Astrocyte of the cerebellum (primary cell): ENCODE data around the gene SSR3.

Experiments
- DNase-seq: peaks from one replicate; pipeline ENCODE4 v3.0.0-alpha.2; 2011; ENCODE audit warnings: low read depth
- H3K4me3 ChIP-seq: 2 replicates; pipeline ENCODE4 v1.5.1; 2011; ENCODE audit warnings: mild to moderate bottlenecking, low read depth, low read length, moderate library complexity
- in situ Hi-C: cut with HindIII; loops from 2 replicates; pipeline ENCODE4 v1.10.0; 2017; ENCODE audit warnings: low sequenced_read_pairs
- TF ChIP-seq, protein P1 (sequence below): IDR thresholded peaks from 2 replicates; pipeline ENCODE4 v1.5.1; 2012; ENCODE audit warnings: low read length, low read depth, moderate library complexity, mild to moderate bottlenecking; ENCODE audit errors: missing control alignments

Gene SSR3

DNA sequence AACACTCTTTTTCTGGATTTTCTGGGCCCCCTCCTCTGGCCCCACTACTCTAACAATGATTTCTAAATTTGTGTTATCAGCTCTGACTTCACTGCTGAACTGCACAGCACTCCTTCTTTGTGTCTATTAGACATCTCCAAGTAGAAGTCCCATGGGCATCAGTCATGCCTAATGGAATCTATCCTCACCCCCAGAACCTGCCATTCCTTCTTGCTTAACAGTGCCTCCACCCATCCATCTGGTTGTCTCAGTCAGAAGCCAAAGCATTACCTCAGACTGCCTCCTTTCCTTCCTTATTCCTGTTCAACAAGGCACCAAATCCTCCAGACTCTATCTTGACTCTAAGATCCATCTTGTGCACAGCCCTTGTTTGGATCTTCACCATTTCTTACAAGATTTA, 36.2 kb downstream of the SSR3 start:
- H3K4me3 ChIP-seq, result no peak overlapping the region
- in situ Hi-C loops, result loop anchor here (25.0 kb wide), 1 partner anchor 331 kb away; no protein-coding TSS in a partner anchor
- TF ChIP-seq, protein P1, sequence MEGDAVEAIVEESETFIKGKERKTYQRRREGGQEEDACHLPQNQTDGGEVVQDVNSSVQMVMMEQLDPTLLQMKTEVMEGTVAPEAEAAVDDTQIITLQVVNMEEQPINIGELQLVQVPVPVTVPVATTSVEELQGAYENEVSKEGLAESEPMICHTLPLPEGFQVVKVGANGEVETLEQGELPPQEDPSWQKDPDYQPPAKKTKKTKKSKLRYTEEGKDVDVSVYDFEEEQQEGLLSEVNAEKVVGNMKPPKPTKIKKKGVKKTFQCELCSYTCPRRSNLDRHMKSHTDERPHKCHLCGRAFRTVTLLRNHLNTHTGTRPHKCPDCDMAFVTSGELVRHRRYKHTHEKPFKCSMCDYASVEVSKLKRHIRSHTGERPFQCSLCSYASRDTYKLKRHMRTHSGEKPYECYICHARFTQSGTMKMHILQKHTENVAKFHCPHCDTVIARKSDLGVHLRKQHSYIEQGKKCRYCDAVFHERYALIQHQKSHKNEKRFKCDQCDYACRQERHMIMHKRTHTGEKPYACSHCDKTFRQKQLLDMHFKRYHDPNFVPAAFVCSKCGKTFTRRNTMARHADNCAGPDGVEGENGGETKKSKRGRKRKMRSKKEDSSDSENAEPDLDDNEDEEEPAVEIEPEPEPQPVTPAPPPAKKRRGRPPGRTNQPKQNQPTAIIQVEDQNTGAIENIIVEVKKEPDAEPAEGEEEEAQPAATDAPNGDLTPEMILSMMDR, result no peak
- DNase-seq, result no peak

DNA sequence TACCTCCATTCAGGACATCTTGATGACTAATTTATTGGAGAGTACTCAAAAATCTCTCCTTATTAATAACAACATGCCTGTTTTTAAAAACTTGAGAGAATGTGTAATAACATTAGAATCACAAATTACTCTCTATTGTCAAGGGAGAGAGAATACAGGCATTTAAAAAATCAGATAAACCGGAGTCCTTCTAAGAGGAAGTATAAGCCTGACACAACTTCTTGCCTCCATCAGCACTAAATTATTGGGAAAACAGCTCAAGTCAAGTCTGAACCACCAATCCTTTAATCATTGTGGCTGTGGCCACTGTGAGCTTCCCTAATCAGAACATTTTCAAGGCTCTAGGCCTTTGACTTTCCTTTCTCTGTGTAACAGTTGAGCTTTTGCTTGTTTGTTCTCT, 38.0 kb downstream of the SSR3 start:
- in situ Hi-C loops, result loop anchor here (25.0 kb wide), 1 partner anchor 330 kb away; no protein-coding TSS in a partner anchor
- no peak overlapping the region for H3K4me3 ChIP-seq
- TF ChIP-seq, protein P1, result no peak
- no peak for DNase-seq

DNA sequence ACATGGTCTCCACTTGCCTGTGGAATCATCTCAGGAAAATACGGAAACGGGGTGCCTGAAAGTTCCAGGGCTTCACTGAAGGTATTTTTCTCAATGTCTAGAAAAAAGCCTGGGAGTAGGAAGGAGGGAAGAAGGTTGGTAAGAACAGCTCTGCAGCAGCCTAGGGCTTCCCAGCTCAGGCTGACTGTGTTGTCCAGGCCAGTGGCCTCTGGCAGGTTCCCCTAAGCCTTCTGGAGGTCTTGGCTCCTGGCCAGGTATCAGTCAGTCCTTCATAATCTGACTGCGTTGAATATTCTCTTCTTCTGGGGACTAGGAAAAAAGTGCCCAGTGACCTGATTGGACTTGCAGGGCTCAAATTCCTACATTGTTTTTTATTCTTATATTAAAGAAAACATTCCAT, 38.6 kb downstream of the SSR3 start:
- TF ChIP-seq, protein P1, result no peak
- in situ Hi-C loops, result loop anchor here (25.0 kb wide), 1 partner anchor 329 kb away; no protein-coding TSS in a partner anchor
- no peak for DNase-seq
- H3K4me3 ChIP-seq, result no peak overlapping the region

DNA sequence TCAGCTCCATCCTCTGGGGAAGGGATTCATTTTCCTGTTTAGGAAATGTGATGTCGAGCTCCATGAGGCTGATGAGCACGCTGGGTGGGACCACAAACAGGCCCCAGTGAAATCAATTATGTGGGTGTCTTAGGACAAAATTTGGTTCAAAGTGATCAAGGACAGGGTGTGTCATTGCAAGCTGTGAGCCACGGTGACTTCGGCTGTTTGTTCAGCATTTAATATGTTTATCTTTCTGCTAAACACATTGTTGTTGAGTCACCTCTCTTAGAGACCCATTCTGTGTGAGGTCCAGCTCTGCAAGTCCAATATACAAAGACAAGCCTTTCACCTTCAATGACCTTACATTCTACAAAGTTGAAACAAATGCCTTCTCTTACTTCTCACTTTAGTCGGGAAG, 41.3 kb downstream of the SSR3 start:
- TF ChIP-seq, protein P1, result no peak
- DNase-seq, result no peak
- H3K4me3 ChIP-seq, result no peak overlapping the region
- in situ Hi-C loops, result loop anchor here (25.0 kb wide), 1 partner anchor 326 kb away; no protein-coding TSS in a partner anchor

DNA sequence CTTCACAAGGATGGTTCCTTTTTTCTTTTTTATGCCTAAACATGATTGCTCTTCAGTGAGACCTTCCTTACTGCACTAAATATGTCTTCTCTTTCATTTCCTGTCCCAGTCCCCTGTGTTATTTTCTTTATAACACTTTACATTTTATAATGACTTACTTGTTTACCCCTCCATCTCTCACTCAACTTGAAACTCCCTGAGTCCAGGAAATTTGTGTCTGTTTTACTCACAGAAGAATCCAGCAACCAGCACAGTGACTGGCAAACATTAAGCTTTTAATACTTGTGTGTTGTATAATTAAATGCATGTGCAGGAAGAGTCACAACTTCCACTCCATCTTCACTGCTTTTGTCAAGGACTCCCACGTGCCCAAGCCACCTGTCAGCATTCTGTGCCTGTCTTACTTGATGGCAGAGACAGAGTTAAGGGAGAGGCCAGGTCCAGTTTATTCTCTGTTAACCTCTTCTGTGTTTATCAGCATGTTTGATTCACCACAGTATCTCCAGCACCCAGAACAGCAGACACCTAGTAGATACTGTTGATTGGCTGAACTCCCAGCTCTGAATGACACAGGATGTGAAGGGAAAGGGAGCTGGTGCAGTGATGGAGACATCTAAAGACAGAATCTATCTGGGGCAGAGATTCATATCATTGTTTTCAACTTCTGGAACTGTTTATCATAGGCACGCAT, 42.8 kb downstream of the SSR3 start:
- in situ Hi-C loops, result loop anchor here (25.0 kb wide), 1 partner anchor 325 kb away; no protein-coding TSS in a partner anchor
- H3K4me3 ChIP-seq, result no peak overlapping the region
- no peak for DNase-seq
- TF ChIP-seq, protein P1, result no peak

DNA sequence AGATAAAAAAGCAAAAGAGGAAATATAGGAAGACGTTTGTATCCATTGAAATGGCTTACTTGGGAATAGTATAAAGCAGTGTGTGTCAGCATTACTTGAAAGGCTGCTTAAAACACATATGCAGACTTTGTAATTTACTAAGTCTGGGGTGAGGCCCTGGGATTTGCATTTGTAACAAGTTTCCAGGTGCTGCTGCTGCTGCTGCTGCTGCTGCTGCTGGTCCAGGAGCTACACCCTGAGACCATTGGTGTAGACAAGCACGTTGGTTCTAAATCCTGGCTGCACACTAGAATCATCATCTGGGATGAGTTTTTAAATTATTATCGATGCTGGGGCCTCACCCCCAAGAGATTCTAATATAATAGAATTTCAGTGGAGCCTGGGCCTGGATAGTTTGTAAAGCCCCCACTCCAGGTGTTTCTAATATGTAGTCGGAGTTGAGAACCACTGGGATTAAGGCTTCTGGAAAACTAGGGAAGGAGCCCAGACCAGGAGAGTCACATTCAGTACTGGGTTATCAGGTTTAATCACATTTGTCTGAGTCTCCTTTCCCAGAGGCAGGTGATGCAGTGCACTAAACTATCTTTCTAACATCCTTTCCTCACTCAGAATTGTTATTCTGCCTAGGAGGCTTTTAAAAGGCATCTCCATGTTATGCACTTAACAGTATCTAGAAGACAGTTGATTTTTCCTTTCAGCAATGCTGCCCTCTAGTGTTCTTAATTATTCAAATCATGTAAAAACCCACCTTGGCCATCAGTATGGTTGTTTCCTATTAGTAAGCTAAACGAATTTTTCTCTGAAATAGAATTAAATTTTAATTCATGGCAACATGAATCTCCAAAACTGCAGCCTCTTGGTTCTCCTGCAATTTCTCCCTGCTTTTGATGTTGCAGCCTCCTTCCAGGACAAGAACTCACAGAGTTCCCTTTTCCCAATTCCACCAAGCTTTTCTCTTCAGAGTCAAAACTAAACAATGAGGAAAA, 45.4 kb downstream of the SSR3 start:
- in situ Hi-C loops, result loop anchor here (25.0 kb wide), 1 partner anchor 322 kb away; no protein-coding TSS in a partner anchor
- no peak overlapping the region for H3K4me3 ChIP-seq
- peak; percentile 63 for DNase-seq
- TF ChIP-seq, protein P1, result peak; percentile 15
